ENCODE results near the gene POLD3. TPM values are rescaled to one million over a fixed set of nuclear protein-coding genes. Genes with fewer than 3 reads are reported as not detected.

The POLD3 gene
- total and polyA plus RNA-seq, 2 of the 8 experiments (the other 6 are each of a cell fraction or from before 2014, with no cell fraction given) = 18.1 to 29.3 TPM

DNA sequence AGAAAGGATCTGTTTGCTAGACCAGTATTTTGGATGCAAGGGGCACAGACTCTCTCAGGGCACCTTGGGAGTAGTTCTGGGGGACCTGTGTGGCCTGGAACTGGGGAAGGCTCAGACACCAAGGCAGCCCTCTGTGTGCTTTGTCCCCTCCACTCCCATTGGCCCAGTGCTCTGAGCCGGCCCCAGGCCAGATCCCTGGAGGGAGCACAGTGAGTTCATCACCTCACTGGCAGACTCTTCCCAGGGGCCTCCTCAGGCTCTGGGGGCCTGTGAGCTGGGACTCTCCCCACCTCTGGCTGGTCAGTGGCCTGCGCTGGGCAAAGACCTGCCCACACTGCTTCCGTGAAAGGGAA, 87.1 kb downstream of the POLD3 start (continued):
- TF ChIP-seq, protein P1, sequence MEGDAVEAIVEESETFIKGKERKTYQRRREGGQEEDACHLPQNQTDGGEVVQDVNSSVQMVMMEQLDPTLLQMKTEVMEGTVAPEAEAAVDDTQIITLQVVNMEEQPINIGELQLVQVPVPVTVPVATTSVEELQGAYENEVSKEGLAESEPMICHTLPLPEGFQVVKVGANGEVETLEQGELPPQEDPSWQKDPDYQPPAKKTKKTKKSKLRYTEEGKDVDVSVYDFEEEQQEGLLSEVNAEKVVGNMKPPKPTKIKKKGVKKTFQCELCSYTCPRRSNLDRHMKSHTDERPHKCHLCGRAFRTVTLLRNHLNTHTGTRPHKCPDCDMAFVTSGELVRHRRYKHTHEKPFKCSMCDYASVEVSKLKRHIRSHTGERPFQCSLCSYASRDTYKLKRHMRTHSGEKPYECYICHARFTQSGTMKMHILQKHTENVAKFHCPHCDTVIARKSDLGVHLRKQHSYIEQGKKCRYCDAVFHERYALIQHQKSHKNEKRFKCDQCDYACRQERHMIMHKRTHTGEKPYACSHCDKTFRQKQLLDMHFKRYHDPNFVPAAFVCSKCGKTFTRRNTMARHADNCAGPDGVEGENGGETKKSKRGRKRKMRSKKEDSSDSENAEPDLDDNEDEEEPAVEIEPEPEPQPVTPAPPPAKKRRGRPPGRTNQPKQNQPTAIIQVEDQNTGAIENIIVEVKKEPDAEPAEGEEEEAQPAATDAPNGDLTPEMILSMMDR (IDR thresholded peaks at IDR 0.05; ENCODE audit: control extremely low read depth in 1 of 3, insufficient read depth in 1 of 3, low read depth in 1 of 3, low read length in 3 of 3) = no peak
- no peak for TF ChIP-seq CHD2 (IDR thresholded peaks at IDR 0.05; ENCODE audit: low read length)
- TF ChIP-seq CBX8 (IDR thresholded peaks at IDR 0.05; ENCODE audit: borderline replicate concordance, low read depth, low read length) = no peak
- no peak for TF ChIP-seq POU5F1 (IDR thresholded peaks at IDR 0.05; ENCODE audit: low read depth, low read length)
- TF ChIP-seq, protein P2, sequence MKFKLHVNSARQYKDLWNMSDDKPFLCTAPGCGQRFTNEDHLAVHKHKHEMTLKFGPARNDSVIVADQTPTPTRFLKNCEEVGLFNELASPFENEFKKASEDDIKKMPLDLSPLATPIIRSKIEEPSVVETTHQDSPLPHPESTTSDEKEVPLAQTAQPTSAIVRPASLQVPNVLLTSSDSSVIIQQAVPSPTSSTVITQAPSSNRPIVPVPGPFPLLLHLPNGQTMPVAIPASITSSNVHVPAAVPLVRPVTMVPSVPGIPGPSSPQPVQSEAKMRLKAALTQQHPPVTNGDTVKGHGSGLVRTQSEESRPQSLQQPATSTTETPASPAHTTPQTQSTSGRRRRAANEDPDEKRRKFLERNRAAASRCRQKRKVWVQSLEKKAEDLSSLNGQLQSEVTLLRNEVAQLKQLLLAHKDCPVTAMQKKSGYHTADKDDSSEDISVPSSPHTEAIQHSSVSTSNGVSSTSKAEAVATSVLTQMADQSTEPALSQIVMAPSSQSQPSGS (IDR thresholded peaks at IDR 0.05; ENCODE audit: low read length) = no peak
- TF ChIP-seq CREB1 (IDR thresholded peaks at IDR 0.05) = no peak
- no peak for TF ChIP-seq CBX5 (IDR thresholded peaks at IDR 0.05; ENCODE audit: low read depth, low read length)
- TF ChIP-seq KDM4A (IDR thresholded peaks at IDR 0.05; ENCODE audit: low read depth, low read length, severe bottlenecking) = no peak
- TF ChIP-seq CHD1 (IDR thresholded peaks at IDR 0.05; ENCODE audit: low read depth, low read length) = no peak
